HEK293 (cell line): Measurements from ENCODE around the gene SOCS6.

Experiments used
- CTCF ChIA-PET: fragments of 350-600 bp; formaldehyde crosslinking; extraction: SDS; loops from one replicate; lab custom pipeline; 2021; ENCODE audit warnings: antibody characterized with exemption; lab: Yijun Ruan, JAX
- POLR2A ChIA-PET: fragments of 300-600 bp; formaldehyde crosslinking; extraction: SDS; loops from one replicate; lab custom pipeline; 2020; ENCODE audit warnings: antibody characterized with exemption, inconsistent platforms; lab: Yijun Ruan, JAX
- H3K27ac ChIP-seq: fragments of 200-500 bp; sonication (Bioruptor generic); 2 replicates; pipeline ENCODE4 v1.5.1; 2014; ENCODE audit warnings: low read depth, low read length, control low read depth, inconsistent platforms; ENCODE audit errors: extremely low read depth
- H3K36me3 ChIP-seq, 2 experiments: fragments of 200-500 bp in 1 of 2; sonication (Bioruptor generic) in 1 of 2; 1 replicate in 1 of 2; 2 replicates in 1 of 2; pipeline ENCODE4 v1.5.1; 2014 to 2017; ENCODE audit warnings: inconsistent platforms in 2 of 2, low read length in 2 of 2; ENCODE audit not compliant: control insufficient read depth in 2 of 2, insufficient read depth in 1 of 2
- H3K4me1 ChIP-seq: fragments of 200-500 bp; sonication (Bioruptor generic); 2 replicates; pipeline ENCODE4 v1.5.1; 2014; ENCODE audit warnings: mild to moderate bottlenecking, low read length, inconsistent platforms; ENCODE audit not compliant: control insufficient read depth, insufficient read depth
- H3K4me3 ChIP-seq: 2 replicates; pipeline ENCODE4 v1.5.1; 2011; ENCODE audit warnings: low read depth, mild to moderate bottlenecking, control low read depth, low read length, moderate library complexity
- H3K9me3 ChIP-seq: fragments of 200-500 bp; sonication (Bioruptor generic); 2 replicates; pipeline ENCODE4 v1.5.1; 2014; ENCODE audit warnings: low read depth, low read length, inconsistent platforms; ENCODE audit not compliant: control insufficient read depth, insufficient read depth
- GLIS1 ChIP-seq: fragments of 450-650 bp; formaldehyde crosslinking; IDR thresholded peaks from 2 replicates; pipeline ENCODE4 v1.5.1; 2016; ENCODE audit warnings: missing biosample characterization, missing genetic modification characterization
- OSR2 ChIP-seq: fragments of 450-650 bp; formaldehyde crosslinking; IDR thresholded peaks from 2 replicates; pipeline ENCODE4 v1.5.1; 2016; ENCODE audit warnings: missing biosample characterization, missing genetic modification characterization
- PRDM1 ChIP-seq: fragments of 450-650 bp; formaldehyde crosslinking; IDR thresholded peaks from 2 replicates; pipeline ENCODE4; 2016; ENCODE audit warnings: missing biosample characterization, missing genetic modification characterization
- YY2 ChIP-seq: fragments of 450-650 bp; formaldehyde crosslinking; IDR thresholded peaks from 2 replicates; pipeline ENCODE4 v1.5.1; 2016; ENCODE audit warnings: missing biosample characterization, missing genetic modification characterization
- ZFP69B ChIP-seq: fragments of 450-650 bp; formaldehyde crosslinking; IDR thresholded peaks from 2 replicates; pipeline ENCODE4 v1.5.1; 2016; ENCODE audit warnings: missing biosample characterization, missing genetic modification characterization
- ZIC2 ChIP-seq: fragments of 450-650 bp; formaldehyde crosslinking; IDR thresholded peaks from 2 replicates; pipeline ENCODE4 v1.5.1; 2016; ENCODE audit warnings: missing biosample characterization, missing genetic modification characterization
- ZNF132 ChIP-seq: fragments of 450-650 bp; formaldehyde crosslinking; IDR thresholded peaks from 2 replicates; pipeline ENCODE4 v1.5.1; 2017; ENCODE audit warnings: missing biosample characterization, missing genetic modification characterization, borderline replicate concordance
- ZNF138 ChIP-seq: fragments of 450-650 bp; formaldehyde crosslinking; IDR thresholded peaks from 2 replicates; pipeline ENCODE4 v1.5.1; 2016; ENCODE audit warnings: missing biosample characterization, missing genetic modification characterization, borderline replicate concordance
- ZNF624 ChIP-seq: fragments of 450-650 bp; formaldehyde crosslinking; IDR thresholded peaks from 2 replicates; pipeline ENCODE4 v1.5.1; 2017; ENCODE audit warnings: missing biosample characterization, missing genetic modification characterization
- ZNF670 ChIP-seq: fragments of 450-650 bp; formaldehyde crosslinking; IDR thresholded peaks from 2 replicates; pipeline ENCODE4 v1.5.1; 2016; ENCODE audit warnings: missing biosample characterization, missing genetic modification characterization, low read depth
- ZNF792 ChIP-seq: fragments of 450-650 bp; formaldehyde crosslinking; IDR thresholded peaks from 2 replicates; pipeline ENCODE4 v1.5.1; 2016; ENCODE audit warnings: missing biosample characterization, missing genetic modification characterization
- ZNF830 ChIP-seq: fragments of 450-650 bp; IDR thresholded peaks from 2 replicates; pipeline ENCODE4 v1.5.0; 2018; ENCODE audit warnings: missing biosample characterization, missing genetic modification characterization, low read depth, mild to moderate bottlenecking, moderate library complexity
- TF ChIP-seq, protein P1 (sequence below): fragments of 450-650 bp; formaldehyde crosslinking; IDR thresholded peaks from 2 replicates; pipeline ENCODE4 v1.5.1; 2017; ENCODE audit warnings: missing biosample characterization, mild to moderate bottlenecking, missing genetic modification characterization, moderate library complexity
- TF ChIP-seq, protein P2 (sequence below): fragments of 450-650 bp; formaldehyde crosslinking; conservative IDR thresholded peaks from 2 replicates; pipeline ENCODE4 v1.5.1; 2016; ENCODE audit warnings: low read depth, missing biosample characterization, missing genetic modification characterization
- TF ChIP-seq, protein P3 (sequence below): fragments of 450-650 bp; formaldehyde crosslinking; IDR thresholded peaks from 2 replicates; pipeline ENCODE4 v1.5.1; 2016; ENCODE audit warnings: missing biosample characterization, missing genetic modification characterization
- TF ChIP-seq, protein P4 (sequence below): fragments of 450-650 bp; formaldehyde crosslinking; IDR thresholded peaks from 2 replicates; pipeline ENCODE4 v1.5.1; 2017; ENCODE audit warnings: missing biosample characterization, missing genetic modification characterization
- TF ChIP-seq, protein P5 (sequence below): IDR thresholded peaks from 2 replicates; pipeline ENCODE4 v1.6.1; 2011; ENCODE audit warnings: mild to moderate bottlenecking, low read depth, low read length, borderline replicate concordance

The SOCS6 gene

DNA sequence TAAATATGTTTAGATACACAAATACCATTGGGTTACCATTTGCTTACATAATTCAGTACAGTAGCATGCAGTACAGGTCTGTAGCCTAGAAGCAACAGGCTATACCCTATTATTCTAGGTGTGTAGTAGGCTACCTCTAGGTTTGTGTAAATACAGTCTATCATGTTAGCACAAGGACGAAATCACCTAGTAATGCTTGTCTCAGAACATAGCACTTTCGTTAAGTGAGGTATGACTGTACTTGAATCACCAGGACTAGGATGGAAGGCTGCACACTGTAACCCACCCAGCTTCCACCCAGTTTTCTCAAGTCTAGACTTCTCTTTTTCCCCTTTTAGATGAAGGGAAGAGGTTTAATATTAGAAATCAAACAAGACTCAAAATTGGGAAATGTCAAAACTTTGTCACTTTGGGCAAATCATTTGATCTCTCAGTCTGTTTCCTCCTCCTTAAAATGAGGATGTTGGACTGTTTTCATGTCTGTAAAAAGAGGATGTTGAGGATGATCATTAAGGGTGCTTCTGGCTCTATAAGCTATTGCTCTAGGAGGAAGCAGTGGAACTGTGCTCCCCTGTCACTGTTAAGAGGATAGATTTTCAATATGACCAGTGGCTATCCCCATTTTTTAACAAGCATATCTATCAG is 3.7 kb upstream of the SOCS6 start:
- ChIA-PET CTCF (interaction anchor here (0.7 to 2.2 kb wide), 2 partner anchors 148 to 207 kb away, joined by 3 to 11 read pairs; no protein-coding TSS in a partner anchor), POLR2A (no interaction called here)
- no peak overlapping the region for H3K27ac ChIP-seq
- no peak for TF ChIP-seq ZIC2 (tag by site-specific recombination)
- TF ChIP-seq ZNF138 (tag by site-specific recombination) = no peak
- TF ChIP-seq, protein P1, sequence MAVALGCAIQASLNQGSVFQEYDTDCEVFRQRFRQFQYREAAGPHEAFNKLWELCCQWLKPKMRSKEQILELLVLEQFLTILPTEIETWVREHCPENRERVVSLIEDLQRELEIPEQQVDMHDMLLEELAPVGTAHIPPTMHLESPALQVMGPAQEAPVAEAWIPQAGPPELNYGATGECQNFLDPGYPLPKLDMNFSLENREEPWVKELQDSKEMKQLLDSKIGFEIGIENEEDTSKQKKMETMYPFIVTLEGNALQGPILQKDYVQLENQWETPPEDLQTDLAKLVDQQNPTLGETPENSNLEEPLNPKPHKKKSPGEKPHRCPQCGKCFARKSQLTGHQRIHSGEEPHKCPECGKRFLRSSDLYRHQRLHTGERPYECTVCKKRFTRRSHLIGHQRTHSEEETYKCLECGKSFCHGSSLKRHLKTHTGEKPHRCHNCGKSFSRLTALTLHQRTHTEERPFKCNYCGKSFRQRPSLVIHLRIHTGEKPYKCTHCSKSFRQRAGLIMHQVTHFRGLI (tag by site-specific recombination) = no peak
- TF ChIP-seq ZNF624 (tag by site-specific recombination) = no peak
- no peak for TF ChIP-seq ZNF830 (tag by site-specific recombination)
- no peak for TF ChIP-seq ZNF670
- TF ChIP-seq OSR2 = no peak
- TF ChIP-seq YY2 = no peak
- no peak for TF ChIP-seq ZFP69B (tag by site-specific recombination)
- TF ChIP-seq GLIS1 = no peak
- TF ChIP-seq ZNF792 (tag by site-specific recombination) = no peak
- TF ChIP-seq PRDM1 (tag by site-specific recombination) = no peak
- TF ChIP-seq, protein P2, sequence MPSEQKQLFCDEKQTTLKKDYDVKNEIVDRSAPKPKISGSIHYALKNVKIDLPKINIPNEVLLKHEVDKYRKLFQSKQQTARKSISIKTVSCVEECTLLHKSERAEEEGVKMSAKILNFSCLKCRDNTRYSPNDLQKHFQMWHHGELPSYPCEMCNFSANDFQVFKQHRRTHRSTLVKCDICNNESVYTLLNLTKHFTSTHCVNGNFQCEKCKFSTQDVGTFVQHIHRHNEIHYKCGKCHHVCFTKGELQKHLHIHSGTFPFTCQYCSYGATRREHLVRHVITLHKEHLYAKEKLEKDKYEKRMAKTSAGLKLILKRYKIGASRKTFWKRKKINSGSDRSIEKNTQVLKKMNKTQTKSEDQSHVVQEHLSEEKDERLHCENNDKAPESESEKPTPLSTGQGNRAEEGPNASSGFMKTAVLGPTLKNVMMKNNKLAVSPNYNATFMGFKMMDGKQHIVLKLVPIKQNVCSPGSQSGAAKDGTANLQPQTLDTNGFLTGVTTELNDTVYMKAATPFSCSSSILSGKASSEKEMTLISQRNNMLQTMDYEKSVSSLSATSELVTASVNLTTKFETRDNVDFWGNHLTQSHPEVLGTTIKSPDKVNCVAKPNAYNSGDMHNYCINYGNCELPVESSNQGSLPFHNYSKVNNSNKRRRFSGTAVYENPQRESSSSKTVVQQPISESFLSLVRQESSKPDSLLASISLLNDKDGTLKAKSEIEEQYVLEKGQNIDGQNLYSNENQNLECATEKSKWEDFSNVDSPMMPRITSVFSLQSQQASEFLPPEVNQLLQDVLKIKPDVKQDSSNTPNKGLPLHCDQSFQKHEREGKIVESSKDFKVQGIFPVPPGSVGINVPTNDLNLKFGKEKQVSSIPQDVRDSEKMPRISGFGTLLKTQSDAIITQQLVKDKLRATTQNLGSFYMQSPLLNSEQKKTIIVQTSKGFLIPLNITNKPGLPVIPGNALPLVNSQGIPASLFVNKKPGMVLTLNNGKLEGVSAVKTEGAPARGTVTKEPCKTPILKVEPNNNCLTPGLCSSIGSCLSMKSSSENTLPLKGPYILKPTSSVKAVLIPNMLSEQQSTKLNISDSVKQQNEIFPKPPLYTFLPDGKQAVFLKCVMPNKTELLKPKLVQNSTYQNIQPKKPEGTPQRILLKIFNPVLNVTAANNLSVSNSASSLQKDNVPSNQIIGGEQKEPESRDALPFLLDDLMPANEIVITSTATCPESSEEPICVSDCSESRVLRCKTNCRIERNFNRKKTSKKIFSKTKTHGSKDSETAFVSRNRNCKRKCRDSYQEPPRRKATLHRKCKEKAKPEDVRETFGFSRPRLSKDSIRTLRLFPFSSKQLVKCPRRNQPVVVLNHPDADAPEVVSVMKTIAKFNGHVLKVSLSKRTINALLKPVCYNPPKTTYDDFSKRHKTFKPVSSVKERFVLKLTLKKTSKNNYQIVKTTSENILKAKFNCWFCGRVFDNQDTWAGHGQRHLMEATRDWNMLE (tag by site-specific recombination) = no peak
- TF ChIP-seq, protein P3, sequence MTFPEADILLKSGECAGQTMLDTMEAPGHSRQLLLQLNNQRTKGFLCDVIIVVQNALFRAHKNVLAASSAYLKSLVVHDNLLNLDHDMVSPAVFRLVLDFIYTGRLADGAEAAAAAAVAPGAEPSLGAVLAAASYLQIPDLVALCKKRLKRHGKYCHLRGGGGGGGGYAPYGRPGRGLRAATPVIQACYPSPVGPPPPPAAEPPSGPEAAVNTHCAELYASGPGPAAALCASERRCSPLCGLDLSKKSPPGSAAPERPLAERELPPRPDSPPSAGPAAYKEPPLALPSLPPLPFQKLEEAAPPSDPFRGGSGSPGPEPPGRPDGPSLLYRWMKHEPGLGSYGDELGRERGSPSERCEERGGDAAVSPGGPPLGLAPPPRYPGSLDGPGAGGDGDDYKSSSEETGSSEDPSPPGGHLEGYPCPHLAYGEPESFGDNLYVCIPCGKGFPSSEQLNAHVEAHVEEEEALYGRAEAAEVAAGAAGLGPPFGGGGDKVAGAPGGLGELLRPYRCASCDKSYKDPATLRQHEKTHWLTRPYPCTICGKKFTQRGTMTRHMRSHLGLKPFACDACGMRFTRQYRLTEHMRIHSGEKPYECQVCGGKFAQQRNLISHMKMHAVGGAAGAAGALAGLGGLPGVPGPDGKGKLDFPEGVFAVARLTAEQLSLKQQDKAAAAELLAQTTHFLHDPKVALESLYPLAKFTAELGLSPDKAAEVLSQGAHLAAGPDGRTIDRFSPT (tag by site-specific recombination) = no peak
- TF ChIP-seq ZNF132 = no peak
- TF ChIP-seq, protein P4, sequence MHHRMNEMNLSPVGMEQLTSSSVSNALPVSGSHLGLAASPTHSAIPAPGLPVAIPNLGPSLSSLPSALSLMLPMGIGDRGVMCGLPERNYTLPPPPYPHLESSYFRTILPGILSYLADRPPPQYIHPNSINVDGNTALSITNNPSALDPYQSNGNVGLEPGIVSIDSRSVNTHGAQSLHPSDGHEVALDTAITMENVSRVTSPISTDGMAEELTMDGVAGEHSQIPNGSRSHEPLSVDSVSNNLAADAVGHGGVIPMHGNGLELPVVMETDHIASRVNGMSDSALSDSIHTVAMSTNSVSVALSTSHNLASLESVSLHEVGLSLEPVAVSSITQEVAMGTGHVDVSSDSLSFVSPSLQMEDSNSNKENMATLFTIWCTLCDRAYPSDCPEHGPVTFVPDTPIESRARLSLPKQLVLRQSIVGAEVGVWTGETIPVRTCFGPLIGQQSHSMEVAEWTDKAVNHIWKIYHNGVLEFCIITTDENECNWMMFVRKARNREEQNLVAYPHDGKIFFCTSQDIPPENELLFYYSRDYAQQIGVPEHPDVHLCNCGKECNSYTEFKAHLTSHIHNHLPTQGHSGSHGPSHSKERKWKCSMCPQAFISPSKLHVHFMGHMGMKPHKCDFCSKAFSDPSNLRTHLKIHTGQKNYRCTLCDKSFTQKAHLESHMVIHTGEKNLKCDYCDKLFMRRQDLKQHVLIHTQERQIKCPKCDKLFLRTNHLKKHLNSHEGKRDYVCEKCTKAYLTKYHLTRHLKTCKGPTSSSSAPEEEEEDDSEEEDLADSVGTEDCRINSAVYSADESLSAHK (tag by site-specific recombination) = no peak
- TF ChIP-seq, protein P5, sequence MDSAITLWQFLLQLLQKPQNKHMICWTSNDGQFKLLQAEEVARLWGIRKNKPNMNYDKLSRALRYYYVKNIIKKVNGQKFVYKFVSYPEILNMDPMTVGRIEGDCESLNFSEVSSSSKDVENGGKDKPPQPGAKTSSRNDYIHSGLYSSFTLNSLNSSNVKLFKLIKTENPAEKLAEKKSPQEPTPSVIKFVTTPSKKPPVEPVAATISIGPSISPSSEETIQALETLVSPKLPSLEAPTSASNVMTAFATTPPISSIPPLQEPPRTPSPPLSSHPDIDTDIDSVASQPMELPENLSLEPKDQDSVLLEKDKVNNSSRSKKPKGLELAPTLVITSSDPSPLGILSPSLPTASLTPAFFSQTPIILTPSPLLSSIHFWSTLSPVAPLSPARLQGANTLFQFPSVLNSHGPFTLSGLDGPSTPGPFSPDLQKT = no peak
- H3K9me3 ChIP-seq = no peaks in the 10 kb centered on the region
- H3K4me3 ChIP-seq = no peak overlapping the region
- H3K4me1 ChIP-seq = peaks cover 5% of the 10 kb centered on the region
- H3K36me3 ChIP-seq = no peaks in the 10 kb centered on the region
